ENCODE data around the gene PLXDC2. TPM values are rescaled to one million over a fixed set of nuclear protein-coding genes. Genes with fewer than 3 reads are reported as not detected.
"Not testable (repeated sequence)": the region's sequence is repeated elsewhere in the genome, so short reads cannot be mapped to it uniquely, and the experiment has no call there.

The PLXDC2 gene
- polyA plus RNA-seq, 4 donors, result 33.9 to 41.6 (median 34.8) TPM

- no peak for DNase-seq (ENCODE audit: low read depth in 4 of 4, low spot score in 3 of 4)
Measured at GRCh38 chr10:19967981-19968380, 151.7 kb downstream of the PLXDC2 start.

GRCh38 chr10:19968745-19969144 lies 152.5 kb downstream of the PLXDC2 start:
- no peak for DNase-seq (ENCODE audit: low read depth in 4 of 4, low spot score in 3 of 4)

DNA sequence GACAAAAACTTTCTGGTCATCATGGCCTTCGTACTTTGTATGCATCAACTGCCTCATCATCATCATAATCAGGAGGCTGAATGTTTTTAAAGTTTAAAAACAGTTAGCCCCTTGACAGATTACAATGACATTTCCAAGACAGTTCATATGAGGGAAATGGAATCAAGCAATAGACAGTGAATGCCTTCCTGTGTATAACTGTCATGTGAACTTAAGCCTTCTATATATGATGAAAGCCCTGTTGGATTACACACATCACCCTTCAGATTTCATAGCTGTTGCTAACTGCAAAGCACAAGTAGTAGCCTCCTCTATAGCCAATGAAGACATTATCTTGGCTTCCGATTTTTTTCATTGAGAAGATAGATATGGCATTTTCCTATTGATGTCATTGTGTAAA lies 154.0 kb downstream of the PLXDC2 start:
- no peak for DNase-seq (ENCODE audit: low read depth in 4 of 4, low spot score in 3 of 4)

- DNase-seq (ENCODE audit: low read depth in 4 of 4, low spot score in 3 of 4), result no peak
Measured at GRCh38 chr10:19970717-19971116, 154.5 kb downstream of the PLXDC2 start.

DNA sequence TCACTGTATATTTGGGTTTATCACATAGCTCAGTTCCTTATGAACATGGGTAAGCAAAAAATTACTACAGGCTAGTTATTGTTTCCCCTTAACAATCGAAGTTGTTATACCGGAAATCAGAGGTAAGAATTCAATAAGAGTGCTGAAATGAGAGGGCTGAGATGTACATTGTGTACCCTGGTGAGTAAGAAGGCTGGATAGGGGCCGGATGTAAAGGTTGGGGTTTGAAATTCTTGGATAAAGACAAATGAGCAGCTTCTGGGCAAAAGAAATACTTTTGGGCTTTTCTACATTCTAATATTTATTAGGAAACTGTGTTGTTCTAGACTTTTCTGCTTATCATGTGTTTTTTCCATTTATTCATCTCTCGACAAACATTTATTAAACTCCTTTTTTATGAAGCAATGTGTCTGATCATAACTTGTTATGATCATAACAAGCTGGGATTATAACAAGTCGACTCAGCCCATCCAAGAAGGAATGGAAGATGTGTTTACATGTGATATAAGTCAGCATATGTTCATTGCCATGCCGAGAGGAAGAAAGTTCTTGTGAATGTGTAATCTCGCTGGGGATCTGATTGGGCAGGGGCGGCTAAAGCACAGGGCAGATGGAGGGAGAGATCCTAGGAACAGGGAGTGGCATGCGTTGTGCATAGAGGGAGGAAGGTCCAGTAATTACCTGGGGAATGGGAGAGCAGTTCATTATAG lies 155.3 kb downstream of the PLXDC2 start:
- DNase-seq (ENCODE audit: low read depth in 4 of 4, low spot score in 3 of 4), result no peak

DNA sequence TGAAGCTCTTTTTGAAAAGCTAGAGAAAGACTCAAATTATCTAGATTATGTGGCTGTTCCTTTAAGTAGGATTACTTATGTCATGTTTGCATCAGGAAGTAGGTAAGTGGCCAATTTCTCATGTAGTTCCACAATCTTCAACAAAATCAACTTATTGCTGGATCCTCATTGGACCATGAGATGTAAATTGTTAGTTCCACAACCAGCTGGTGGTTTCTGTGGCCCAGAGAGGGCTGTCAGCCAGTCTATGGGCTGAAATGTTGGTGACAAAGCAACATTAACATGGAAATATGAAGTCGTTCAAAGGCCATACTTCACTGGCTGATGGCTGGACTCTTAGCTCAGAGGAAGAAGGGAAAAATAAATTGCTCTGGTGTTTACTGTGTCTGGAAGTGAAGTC lies 157.9 kb downstream of the PLXDC2 start:
- DNase-seq (ENCODE audit: low read depth in 4 of 4, low spot score in 3 of 4), result no peak

DNA sequence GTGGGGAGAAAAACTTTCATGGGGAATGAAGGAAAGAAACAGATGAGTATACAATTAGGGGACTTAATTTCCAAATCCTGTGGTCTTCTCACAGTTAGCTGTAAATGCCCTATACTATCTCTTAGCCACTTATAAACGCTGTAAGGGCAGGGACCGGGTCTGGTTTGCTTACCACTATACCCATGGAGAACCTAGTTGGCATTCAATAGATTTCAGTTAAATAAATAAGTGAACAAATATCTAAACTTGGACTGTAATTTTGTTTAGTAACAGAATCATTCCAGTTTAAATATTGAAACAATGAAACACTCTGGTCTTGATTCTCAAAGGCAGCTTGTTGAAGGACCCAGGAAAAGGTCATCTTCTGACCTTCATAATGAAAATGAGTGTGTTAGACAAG lies 158.3 kb downstream of the PLXDC2 start:
- no peak for DNase-seq (ENCODE audit: low read depth in 4 of 4, low spot score in 3 of 4)

DNA sequence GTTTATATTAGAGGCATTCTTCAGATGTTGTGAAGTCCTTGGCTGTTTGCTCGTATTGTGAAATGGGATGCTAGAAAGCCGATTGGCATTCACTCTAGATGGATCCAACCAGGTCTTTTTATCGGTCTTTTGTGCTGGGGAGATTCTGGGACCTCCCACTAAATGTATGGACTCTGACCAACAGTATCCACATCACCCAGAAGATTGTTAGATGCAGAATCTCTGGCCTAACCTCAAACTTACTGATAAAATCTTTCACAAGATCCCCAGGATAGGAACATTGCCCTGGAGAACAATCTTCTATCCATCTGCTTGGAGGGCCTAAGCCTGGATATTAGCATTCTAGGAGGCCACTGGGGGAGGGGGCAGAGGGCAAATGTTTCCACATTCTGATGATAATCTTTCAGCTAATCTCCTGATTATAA lies 160.9 kb downstream of the PLXDC2 start:
- DNase-seq (ENCODE audit: low read depth in 4 of 4, low spot score in 3 of 4), result no peak

DNA sequence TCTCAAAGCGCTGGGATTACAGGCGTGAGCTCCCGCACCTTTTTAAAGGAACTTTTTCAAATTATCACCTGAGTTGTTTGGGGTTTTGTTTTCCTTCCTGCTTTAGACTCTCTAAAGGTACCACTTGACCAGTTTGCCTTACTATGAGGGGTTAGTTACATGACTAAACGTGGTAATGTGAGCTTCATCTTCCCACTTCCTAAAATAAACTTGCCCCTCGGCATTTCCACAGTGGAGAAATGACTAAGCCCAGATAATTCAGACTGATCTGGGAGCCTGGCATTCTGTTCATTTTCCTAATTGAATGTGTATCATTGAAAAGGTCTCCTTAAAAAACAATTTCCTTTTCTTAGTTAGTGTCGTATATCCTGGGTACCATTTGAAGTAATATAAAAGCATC lies 163.4 kb downstream of the PLXDC2 start:
- no peak for DNase-seq (ENCODE audit: low read depth in 4 of 4, low spot score in 3 of 4)

- no peak for DNase-seq (ENCODE audit: low read depth in 4 of 4, low spot score in 3 of 4)
Measured at GRCh38 chr10:19983880-19984565, 167.8 kb downstream of the PLXDC2 start.

DNA sequence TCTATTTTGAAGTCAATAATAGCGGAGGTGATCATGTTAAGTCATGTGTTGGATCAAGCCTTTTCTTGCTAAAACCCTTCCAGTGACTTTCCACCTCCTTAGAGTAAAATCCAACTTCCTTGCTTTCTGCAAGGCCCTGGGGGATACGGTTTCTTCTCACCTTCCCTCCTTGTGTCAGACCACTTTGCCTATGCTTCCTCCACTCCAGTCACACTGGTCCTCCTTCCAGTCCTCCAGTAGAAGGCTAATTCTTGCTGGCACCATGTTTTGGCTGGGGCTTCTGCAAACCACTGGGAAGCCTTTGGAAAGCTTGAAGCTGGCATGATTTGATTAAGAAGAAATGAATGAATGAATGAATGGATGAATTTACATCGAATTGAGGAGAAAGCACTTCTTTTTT lies 169.5 kb downstream of the PLXDC2 start:
- no peak for DNase-seq (ENCODE audit: low read depth in 4 of 4, low spot score in 3 of 4)

DNA sequence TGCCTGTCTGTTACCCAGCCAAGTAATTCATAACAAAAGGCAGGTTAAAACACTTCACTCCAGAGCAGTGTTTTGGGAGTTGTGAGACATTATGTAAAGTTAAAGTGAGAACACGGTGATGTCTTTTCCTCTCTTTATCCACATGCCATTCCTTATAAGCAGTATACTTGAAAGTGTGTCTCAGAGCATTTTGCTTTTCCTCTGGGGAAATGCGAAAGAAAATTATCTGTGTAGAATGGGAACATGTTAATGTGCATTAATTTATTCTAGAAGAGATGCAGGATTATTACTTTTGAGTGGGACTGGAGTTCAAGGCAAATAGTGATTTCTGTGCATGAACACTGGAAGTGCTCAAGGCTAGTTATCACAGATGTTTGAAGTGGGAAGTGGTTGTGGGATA lies 170.4 kb downstream of the PLXDC2 start:
- no peak for DNase-seq (ENCODE audit: low read depth in 4 of 4, low spot score in 3 of 4)

DNA sequence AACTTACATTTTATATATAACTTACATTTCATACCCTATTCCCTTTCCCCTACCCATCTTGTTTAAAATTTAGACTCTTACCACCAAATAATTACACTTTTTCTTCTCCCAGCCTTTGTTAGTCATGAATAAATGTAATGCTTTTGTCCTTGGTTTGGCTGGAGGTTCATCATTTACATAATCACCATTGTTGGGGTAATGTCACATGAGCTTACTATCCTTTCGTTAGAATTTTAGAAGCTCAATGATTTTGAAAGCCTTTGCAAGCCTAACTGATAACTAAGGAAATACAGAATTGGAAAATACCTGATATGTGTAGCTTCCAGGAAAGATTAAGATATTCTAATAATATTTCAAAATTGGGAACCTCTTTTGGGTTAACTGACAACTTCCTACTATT lies 171.7 kb downstream of the PLXDC2 start:
- no peak for DNase-seq (ENCODE audit: low read depth in 4 of 4, low spot score in 3 of 4)

DNA sequence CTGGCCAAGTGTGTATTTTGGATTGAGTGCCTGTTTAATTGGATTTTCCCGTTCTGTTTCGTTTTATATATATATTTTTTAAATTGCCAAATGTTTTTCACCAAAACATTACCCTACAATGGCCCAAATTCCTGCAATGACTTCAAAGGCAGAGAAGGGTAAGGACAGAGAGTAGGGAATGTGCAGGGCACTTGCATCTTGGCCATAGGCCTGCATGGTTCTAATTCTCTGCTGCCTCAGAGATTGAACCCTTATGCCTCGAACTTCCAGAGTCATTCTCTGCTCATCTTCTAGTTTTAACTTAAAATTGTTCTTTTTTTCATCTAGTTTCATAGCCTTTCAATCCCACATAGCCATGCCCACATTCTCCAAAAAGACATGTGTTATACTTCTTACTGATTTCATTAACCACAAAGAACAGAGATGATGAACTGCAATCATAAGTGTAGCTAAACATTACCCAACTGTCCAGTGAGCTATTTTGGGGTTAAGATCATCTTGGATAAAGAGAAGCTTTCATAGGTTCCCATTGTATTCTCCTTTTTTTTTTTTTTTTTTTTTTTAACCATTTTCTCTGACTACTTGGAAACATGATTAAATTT lies 177.6 kb downstream of the PLXDC2 start:
- no peak for DNase-seq (ENCODE audit: low read depth in 4 of 4, low spot score in 3 of 4)

DNA sequence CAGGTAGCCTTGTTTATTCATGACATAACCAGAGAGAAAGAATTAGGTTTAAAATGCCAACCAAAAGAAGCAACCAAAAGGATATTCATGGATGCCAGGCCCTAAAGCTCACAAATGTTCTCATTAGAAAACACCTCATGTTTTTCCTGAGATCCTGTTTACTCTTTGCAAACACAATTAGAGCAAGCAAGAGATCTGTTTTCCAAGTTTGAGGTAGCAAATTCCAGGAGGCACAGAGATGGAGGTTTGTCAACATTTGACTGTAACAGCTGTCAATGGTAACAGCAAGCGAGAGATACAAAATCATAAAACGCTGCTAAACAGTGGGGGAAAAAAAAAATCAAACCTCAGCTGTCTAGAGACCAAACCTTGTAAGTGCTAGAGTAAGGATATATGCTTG lies 182.2 kb downstream of the PLXDC2 start:
- DNase-seq (ENCODE audit: low read depth in 4 of 4, low spot score in 3 of 4), result no peak

DNA sequence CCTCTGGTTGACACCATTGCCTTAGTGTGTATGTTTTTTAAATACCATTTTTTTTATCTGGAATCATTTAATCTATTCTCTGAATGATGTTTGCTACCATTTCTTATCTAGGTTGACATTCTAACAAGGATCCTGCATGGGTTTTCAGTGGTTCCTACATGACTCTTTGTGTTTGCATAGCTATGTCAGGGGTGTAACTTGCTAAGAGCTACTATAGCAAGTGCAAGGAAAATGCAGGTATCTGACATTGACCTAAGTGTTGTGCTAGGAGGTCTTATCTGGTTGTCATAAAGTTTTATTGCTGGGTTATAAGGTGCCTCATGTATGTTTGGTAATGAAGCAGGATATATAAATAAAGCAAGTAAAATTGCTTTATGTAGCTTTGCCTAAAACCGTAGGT lies 183.2 kb downstream of the PLXDC2 start:
- DNase-seq (ENCODE audit: low read depth in 4 of 4, low spot score in 3 of 4), result no peak

- not testable (repeated sequence) for DNase-seq (ENCODE audit: low read depth in 4 of 4, low spot score in 3 of 4)
Measured at GRCh38 chr10:20002026-20002425, 185.8 kb downstream of the PLXDC2 start.

DNA sequence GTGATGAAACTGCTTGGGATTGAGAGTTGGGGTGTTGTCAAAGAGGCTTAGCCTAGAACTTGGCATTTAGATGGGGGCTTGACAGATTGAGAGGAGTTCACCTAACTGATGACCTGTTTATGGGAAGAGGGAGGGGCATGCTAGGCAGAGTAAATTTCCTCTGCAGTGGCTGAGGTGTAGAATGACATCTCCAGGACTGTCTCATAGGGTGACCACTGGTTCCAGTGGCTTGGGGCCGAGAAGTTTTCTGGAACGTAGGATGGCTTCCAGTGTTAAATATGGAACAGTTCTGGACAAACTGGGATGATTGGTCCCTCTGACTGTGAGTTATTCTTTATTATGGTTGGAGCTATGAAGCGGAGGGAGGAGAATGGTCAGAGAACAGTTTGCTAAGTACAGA lies 186.4 kb downstream of the PLXDC2 start:
- DNase-seq (ENCODE audit: low read depth in 4 of 4, low spot score in 3 of 4), result no peak

DNA sequence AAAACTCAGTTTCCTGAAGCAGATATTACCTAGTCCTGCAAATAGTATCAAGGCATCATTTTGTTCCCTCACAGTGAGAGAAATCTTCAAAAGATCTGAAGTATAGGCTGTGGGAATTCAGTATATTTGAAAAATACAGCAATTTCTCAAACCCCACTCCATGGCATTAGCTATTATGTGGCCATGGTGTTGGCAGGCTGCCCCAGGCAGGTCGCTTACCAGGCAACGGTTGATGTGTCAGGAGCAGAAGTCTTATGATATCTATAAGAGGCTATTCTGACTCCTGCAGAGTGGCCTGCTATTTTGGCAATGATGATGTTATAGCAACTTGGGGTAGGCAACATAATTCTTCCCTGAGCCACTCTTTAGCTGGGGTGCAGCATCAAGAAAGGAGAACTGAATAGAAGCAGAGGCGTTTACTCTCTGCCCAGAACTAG lies 187.9 kb downstream of the PLXDC2 start:
- DNase-seq (ENCODE audit: low read depth in 4 of 4, low spot score in 3 of 4), result no peak

GRCh38 chr10:20005638-20006037 lies 189.4 kb downstream of the PLXDC2 start:
- no peak for DNase-seq (ENCODE audit: low read depth in 4 of 4, low spot score in 3 of 4)

DNA sequence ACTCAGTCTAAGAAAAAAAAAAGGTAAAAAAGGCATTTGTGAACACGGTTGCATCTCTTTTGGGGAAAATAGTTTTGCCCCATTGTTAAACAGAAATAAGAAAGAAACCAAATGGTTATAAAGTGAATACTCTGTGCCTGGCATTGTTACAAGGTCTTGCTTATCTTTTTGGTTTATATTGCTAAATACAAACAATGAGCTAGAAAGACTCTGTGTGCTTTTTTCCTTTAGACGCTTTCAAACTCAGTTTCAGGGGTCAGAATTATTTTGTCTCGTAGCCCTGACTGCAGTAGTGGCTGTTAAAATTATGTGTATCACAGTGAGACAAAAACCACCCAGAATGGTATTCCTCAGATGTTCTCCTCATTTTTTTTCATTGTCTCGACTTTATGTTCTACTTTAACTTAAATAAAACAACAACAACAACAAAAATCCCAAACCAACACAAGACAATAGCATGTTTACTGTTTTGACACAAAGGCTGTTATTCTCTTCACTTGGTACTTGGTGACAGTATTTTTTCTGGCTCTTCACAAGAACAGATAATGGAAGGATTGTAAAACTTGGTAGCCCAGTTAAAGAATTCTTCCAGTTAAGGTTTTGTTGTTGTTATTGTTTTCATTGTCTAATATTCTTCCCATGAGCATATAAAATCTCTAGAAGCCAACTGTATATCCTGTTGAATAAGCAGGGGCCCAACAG lies 190.1 kb downstream of the PLXDC2 start:
- no peak for DNase-seq (ENCODE audit: low read depth in 4 of 4, low spot score in 3 of 4)

Data from right renal pelvis (tissue), 4 donors.